ENCODE measurements around the gene RBMS3. TPM values are rescaled to one million over a fixed set of nuclear protein-coding genes. Genes with fewer than 3 reads are reported as not detected.

RBMS3 gene
- total RNA-seq, 1 donor from 2014 or later: 65.1 TPM

- peaks cover 2% of the 10 kb centered on the region for H3K9me3 Mint-ChIP-seq (ENCODE audit: unreplicated experiment)
- H3K27me3 Mint-ChIP-seq (ENCODE audit: unreplicated experiment): no peaks in the 10 kb centered on the region
- DNase-seq: no peak
- no peaks in the 10 kb centered on the region for H3K4me1 Mint-ChIP-seq (ENCODE audit: low read depth, unreplicated experiment)
- TF ChIP-seq CTCF (IDR thresholded peaks at IDR 0.05; ENCODE audit: partially characterized antibody, unreplicated experiment): no peak
- H3K36me3 Mint-ChIP-seq (ENCODE audit: unreplicated experiment): no peaks in the 10 kb centered on the region
- no peak overlapping the region for H3K4me3 Mint-ChIP-seq (ENCODE audit: unreplicated experiment)
- H3K27ac Mint-ChIP-seq (ENCODE audit: unreplicated experiment): no peak overlapping the region
Observed at GRCh38 chr3:29513236-29513635, 232.4 kb downstream of the RBMS3 start.

- no peak for DNase-seq
- H3K9me3 Mint-ChIP-seq (ENCODE audit: unreplicated experiment): no peaks in the 10 kb centered on the region
- no peaks in the 10 kb centered on the region for H3K27me3 Mint-ChIP-seq (ENCODE audit: unreplicated experiment)
- no peaks in the 10 kb centered on the region for H3K36me3 Mint-ChIP-seq (ENCODE audit: unreplicated experiment)
- H3K27ac Mint-ChIP-seq (ENCODE audit: unreplicated experiment): no peak overlapping the region
- no peaks in the 10 kb centered on the region for H3K4me1 Mint-ChIP-seq (ENCODE audit: low read depth, unreplicated experiment)
- H3K4me3 Mint-ChIP-seq (ENCODE audit: unreplicated experiment): no peak overlapping the region
- TF ChIP-seq CTCF (IDR thresholded peaks at IDR 0.05; ENCODE audit: partially characterized antibody, unreplicated experiment): no peak
Observed at GRCh38 chr3:29514170-29514569, 233.3 kb downstream of the RBMS3 start.

DNA sequence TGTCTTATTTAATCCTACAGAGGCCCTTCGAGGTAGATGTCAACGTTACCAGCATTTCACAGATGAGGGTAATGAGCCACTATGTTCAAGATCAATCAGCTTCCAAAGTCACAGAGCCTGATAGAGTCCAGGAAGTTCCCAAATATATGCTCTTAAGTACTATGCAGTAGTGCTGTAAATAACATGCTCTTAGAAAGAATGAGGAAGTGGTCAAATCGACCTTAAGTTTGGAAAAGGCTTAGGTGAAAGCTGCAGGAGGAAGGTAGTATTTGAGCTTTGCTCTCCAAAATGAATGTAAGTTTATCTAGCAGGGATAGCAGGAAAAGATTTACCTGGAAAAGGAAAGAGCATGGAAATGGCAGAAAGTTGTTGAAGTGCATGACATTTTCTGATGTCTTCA, 234.0 kb downstream of the RBMS3 start:
- DNase-seq: no peak
- Mint-ChIP-seq H3K36me3 (ENCODE audit: unreplicated experiment) (no peaks in the 10 kb centered on the region), H3K4me3 (ENCODE audit: unreplicated experiment) (no peak overlapping the region), H3K4me1 (ENCODE audit: low read depth, unreplicated experiment) (no peaks in the 10 kb centered on the region), H3K27ac (ENCODE audit: unreplicated experiment) (no peak overlapping the region), H3K27me3 (ENCODE audit: unreplicated experiment) (no peaks in the 10 kb centered on the region), H3K9me3 (ENCODE audit: unreplicated experiment) (no peaks in the 10 kb centered on the region)
- TF ChIP-seq CTCF (IDR thresholded peaks at IDR 0.05; ENCODE audit: partially characterized antibody, unreplicated experiment): no peak

- no peak for TF ChIP-seq CTCF (IDR thresholded peaks at IDR 0.05; ENCODE audit: partially characterized antibody, unreplicated experiment)
- H3K27me3 Mint-ChIP-seq (ENCODE audit: unreplicated experiment): no peaks in the 10 kb centered on the region
- no peaks in the 10 kb centered on the region for H3K9me3 Mint-ChIP-seq (ENCODE audit: unreplicated experiment)
- no peaks in the 10 kb centered on the region for H3K4me1 Mint-ChIP-seq (ENCODE audit: low read depth, unreplicated experiment)
- no peak overlapping the region for H3K4me3 Mint-ChIP-seq (ENCODE audit: unreplicated experiment)
- H3K36me3 Mint-ChIP-seq (ENCODE audit: unreplicated experiment): no peaks in the 10 kb centered on the region
- DNase-seq: no peak
- H3K27ac Mint-ChIP-seq (ENCODE audit: unreplicated experiment): no peak overlapping the region
Observed at GRCh38 chr3:29515451-29515850, 234.6 kb downstream of the RBMS3 start.

DNA sequence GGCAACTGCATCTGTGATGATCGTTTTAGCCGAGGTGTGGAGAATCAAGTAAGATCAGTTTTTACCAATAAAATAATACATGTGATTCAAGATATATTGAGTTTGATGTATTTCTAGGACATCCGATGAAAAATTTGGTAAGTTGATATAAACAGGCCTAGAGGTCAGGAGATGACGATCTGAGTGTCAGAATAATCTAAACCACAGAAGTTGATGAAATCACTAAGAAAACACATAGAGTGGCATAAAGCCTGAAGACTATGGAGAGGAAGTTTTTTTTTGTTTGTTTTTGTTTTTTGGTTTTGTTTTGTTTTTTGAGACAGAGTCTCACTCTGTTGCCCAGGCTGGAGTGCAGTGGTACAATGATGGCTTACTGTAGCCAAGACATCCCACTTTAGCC, 235.3 kb downstream of the RBMS3 start:
- TF ChIP-seq CTCF (IDR thresholded peaks at IDR 0.05; ENCODE audit: partially characterized antibody, unreplicated experiment): no peak
- H3K9me3 Mint-ChIP-seq (ENCODE audit: unreplicated experiment): no peaks in the 10 kb centered on the region
- no peak overlapping the region for H3K27ac Mint-ChIP-seq (ENCODE audit: unreplicated experiment)
- no peaks in the 10 kb centered on the region for H3K36me3 Mint-ChIP-seq (ENCODE audit: unreplicated experiment)
- no peak for DNase-seq
- no peaks in the 10 kb centered on the region for H3K27me3 Mint-ChIP-seq (ENCODE audit: unreplicated experiment)
- no peaks in the 10 kb centered on the region for H3K4me1 Mint-ChIP-seq (ENCODE audit: low read depth, unreplicated experiment)
- no peak overlapping the region for H3K4me3 Mint-ChIP-seq (ENCODE audit: unreplicated experiment)
